NCI-H2227 (cell line): ENCODE measurements around the gene PRKCE.

Source experiments
- DNase-seq: peaks from one replicate; lab custom pipeline; 2025; ENCODE audit not compliant: unreplicated experiment; lab: John Stamatoyannopoulos, UW

The PRKCE gene

GRCh38 chr2:45923701-45924100 is 272.2 kb downstream of the PRKCE start:
- DNase-seq, result no peak

- no peak for DNase-seq
These were observed 273.6 kb downstream of the PRKCE start for GRCh38 chr2:45925026-45925425.

- no peak for DNase-seq
These were observed 274.3 kb downstream of the PRKCE start for GRCh38 chr2:45925636-45926366.

GRCh38 chr2:45928946-45929345 is 277.5 kb downstream of the PRKCE start:
- DNase-seq, result no peak

GRCh38 chr2:45929674-45930395 is 278.4 kb downstream of the PRKCE start:
- no peak for DNase-seq

- peak; percentile 10 for DNase-seq
These were observed 278.9 kb downstream of the PRKCE start for GRCh38 chr2:45930396-45930792.

GRCh38 chr2:45932278-45932975 is 281.0 kb downstream of the PRKCE start:
- DNase-seq, result no peak

- peak; percentile 88 for DNase-seq
These were observed 284.5 kb downstream of the PRKCE start for GRCh38 chr2:45935791-45936622.

- DNase-seq, result no peak
These were observed 285.1 kb downstream of the PRKCE start for GRCh38 chr2:45936623-45936979.

- no peak for DNase-seq
These were observed 286.5 kb downstream of the PRKCE start for GRCh38 chr2:45937990-45938389.

GRCh38 chr2:45938649-45939511 is 287.4 kb downstream of the PRKCE start:
- DNase-seq, result peak; percentile 59

GRCh38 chr2:45941531-45942236 is 290.2 kb downstream of the PRKCE start:
- peak; percentile 30 for DNase-seq

- no peak for DNase-seq
These were observed 290.8 kb downstream of the PRKCE start for GRCh38 chr2:45942237-45942738.

GRCh38 chr2:45943219-45944044 is 292.0 kb downstream of the PRKCE start:
- no peak for DNase-seq

GRCh38 chr2:45944074-45944473 is 292.6 kb downstream of the PRKCE start:
- no peak for DNase-seq

- no peak for DNase-seq
These were observed 293.8 kb downstream of the PRKCE start for GRCh38 chr2:45945302-45945717.

- DNase-seq, result no peak
These were observed 294.5 kb downstream of the PRKCE start for GRCh38 chr2:45946023-45946422.

GRCh38 chr2:45950606-45951005 is 299.1 kb downstream of the PRKCE start:
- no peak for DNase-seq
